ENCODE results near the gene RPL7A. TPM values are rescaled to one million over a fixed set of nuclear protein-coding genes. Genes with fewer than 3 reads are reported as not detected.

The RPL7A gene
- total and polyA plus RNA-seq, 2 of the 4 experiments (the other 2 are of a cell fraction), result 3,220 to 4,096 TPM

GRCh38 chr9:133361507-133362092 is 13.6 kb downstream of the RPL7A start:
- H3K36me3 ChIP-seq (ENCODE audit: control insufficient read depth, insufficient read depth, low read length), result peaks cover 62% of the 10 kb centered on the region
- H3K23ac ChIP-seq (ENCODE audit: low read depth, low read length), result no peak overlapping the region
- H2BK5ac ChIP-seq (ENCODE audit: low read depth, low read length, poor library complexity, severe bottlenecking), result no peak overlapping the region
- H3K27me3 ChIP-seq (ENCODE audit: control insufficient read depth, insufficient read depth, low read length), result no peaks in the 10 kb centered on the region
- intact Hi-C loops (cut with micrococcal nuclease), result no loop called here
- no peak for TF ChIP-seq USF2 (IDR thresholded peaks at IDR 0.05; ENCODE audit: low read depth, low read length)
- no peak for TF ChIP-seq RAD21 (IDR thresholded peaks at IDR 0.05; ENCODE audit: low read length)
- no peak for TF ChIP-seq RCOR1 (IDR thresholded peaks at IDR 0.05; ENCODE audit: insufficient replicate concordance, low read length)
- TF ChIP-seq NFE2L2 (IDR thresholded peaks at IDR 0.05; ENCODE audit: low read depth, low read length), result no peak
- no peak for TF ChIP-seq POLR2A (IDR thresholded peaks at IDR 0.05; ENCODE audit: low read depth, low read length)
- TF ChIP-seq CTCF (conservative IDR thresholded peaks at IDR 0.05; ENCODE audit: low read depth, low read length), result no peak
- TF ChIP-seq CHD1 (IDR thresholded peaks at IDR 0.05; ENCODE audit: low read depth, low read length), result no peak
- TF ChIP-seq RFX5 (IDR thresholded peaks at IDR 0.05; ENCODE audit: low read depth, low read length), result no peak
- no peak for TF ChIP-seq CEBPB (IDR thresholded peaks at IDR 0.05; ENCODE audit: low read depth, low read length)
- no peak for TF ChIP-seq ELK1 (IDR thresholded peaks at IDR 0.05; ENCODE audit: borderline replicate concordance, low read depth, low read length)
- TF ChIP-seq BHLHE40 (IDR thresholded peaks at IDR 0.05; ENCODE audit: low read depth, low read length), result no peak
- no peak for TF ChIP-seq MAZ (IDR thresholded peaks at IDR 0.05; ENCODE audit: borderline replicate concordance, low read depth, low read length)
- no peak for TF ChIP-seq MAFK (IDR thresholded peaks at IDR 0.05; ENCODE audit: low read depth, low read length)
- TF ChIP-seq SMC3 (IDR thresholded peaks at IDR 0.05; ENCODE audit: low read depth, low read length), result no peak
- no peak for TF ChIP-seq MXI1 (IDR thresholded peaks at IDR 0.05; ENCODE audit: borderline replicate concordance, low read depth, low read length)
- no peak for TF ChIP-seq FOS (IDR thresholded peaks at IDR 0.05; ENCODE audit: low read depth, low read length)
- H2AK5ac ChIP-seq (ENCODE audit: low read depth, low read length), result no peak overlapping the region
- no TSS peak for BruUV-seq (replicated peaks)
- H3K4me1 ChIP-seq (ENCODE audit: control insufficient read depth, insufficient read depth, low read length), result peaks cover 10% of the 10 kb centered on the region; the same call in 1 of the 2 replicates
- H3K9me3 ChIP-seq (ENCODE audit: control insufficient read depth, insufficient read depth, low read length), result no peaks in the 10 kb centered on the region
- peaks cover 76% of the 10 kb centered on the region for H4K20me1 ChIP-seq (ENCODE audit: insufficient read depth, low read length)
- H4K8ac ChIP-seq (ENCODE audit: low read depth in 2 of 2, low read length in 2 of 2), result no peak overlapping the region; a peak in 1 of 4 replicates
- H2BK20ac ChIP-seq (ENCODE audit: low read depth, low read length), result no peak overlapping the region
- no peak overlapping the region for H4K91ac ChIP-seq (ENCODE audit: insufficient read depth, low read depth, low read length)
- POLR2A ChIA-PET (ENCODE audit: unreplicated experiment), result no interaction called here
- H3K9ac ChIP-seq (ENCODE audit: low read depth, low read length), result no peak overlapping the region
- no peak overlapping the region for H4K5ac ChIP-seq (ENCODE audit: low read depth, low read length)
- no peak overlapping the region for H2BK120ac ChIP-seq (ENCODE audit: low read depth, low read length)
- dilution Hi-C loops (cut with HindIII; ENCODE audit: low sequenced_read_pairs, unreplicated experiment), result no loop called here
- peaks cover 43 to 91% of the 10 kb centered on the region in 2 experiments for H3K79me1 ChIP-seq (ENCODE audit: low read depth in 1 of 2, low read length in 2 of 2)
- H3K4me2 ChIP-seq (ENCODE audit: low read depth, low read length), result no peak overlapping the region
- CTCF ChIA-PET, result no interaction called here
- H3K4ac ChIP-seq (ENCODE audit: low read depth, low read length), result no peak overlapping the region
- H3K56ac ChIP-seq (ENCODE audit: extremely low read depth, insufficient read depth, low read length), result no peak overlapping the region
- no peak overlapping the region for H2BK15ac ChIP-seq (ENCODE audit: low read depth, low read length)
- ATAC-seq (ENCODE audit: low read depth) (no peak), DNase-seq (no peak)
- no peak overlapping the region for H3K27ac ChIP-seq (ENCODE audit: insufficient read depth, low read length)
- WGBS, 2 experiments (ENCODE audit: extremely low coverage in 2 of 2, insufficient read length in 1 of 2), result 95% methylated on average over 4 of the region's 13 CpGs; no CpG with 5 or more reads in 1 of the 2 experiments
- H3K4me3 ChIP-seq (ENCODE audit: insufficient read depth, low read depth, low read length), result no peak overlapping the region
- no peak overlapping the region for H2AFZ ChIP-seq (replicated peaks; ENCODE audit: low read length, poor library complexity)
- H3K14ac ChIP-seq (replicated peaks; ENCODE audit: low read depth, low read length), result no peak overlapping the region
- in situ Hi-C loops (cut with MboI; ENCODE audit: low sequenced_read_pairs), result no loop called here
- no peak overlapping the region for H3K18ac ChIP-seq (ENCODE audit: low read depth, low read length)
- no peak overlapping the region for H2AK9ac ChIP-seq (replicated peaks; ENCODE audit: low read depth, low read length, poor library complexity)
- H3K9me1 ChIP-seq (ENCODE audit: insufficient read depth, low read length), result no peaks in the 10 kb centered on the region; the same call in none of the 2 replicates

Measured in IMR-90 (cell line).